T follicular helper cell (primary cell): Measurements from ENCODE around the gene SLC17A9.

ENCODE experiments used
- DNase-seq: peaks from one replicate; pipeline ENCODE4 v3.0.0-alpha.2; 2020; ENCODE audit warnings: low read depth

Gene SLC17A9

GRCh38 chr20:62938105-62938888, 14.2 kb upstream of the SLC17A9 start, which contains the start of gene GID8:
TSS of gene GID8 (plus strand) at chr20:62938147. CDS start at chr20:62941503, 3,356 bp downstream.
- peak; percentile 24 for DNase-seq

- DNase-seq = no peak
These were observed 11.6 kb upstream of the SLC17A9 start for GRCh38 chr20:62940875-62941274.

- no peak for DNase-seq
These were observed 10.7 kb upstream of the SLC17A9 start for GRCh38 chr20:62941792-62942191.

GRCh38 chr20:62942456-62942855, 10.1 kb upstream of the SLC17A9 start:
- DNase-seq = no peak

- no peak for DNase-seq
These were observed 9.1 kb upstream of the SLC17A9 start for GRCh38 chr20:62943396-62943795.

GRCh38 chr20:62944184-62944583, 8.3 kb upstream of the SLC17A9 start:
- DNase-seq = no peak

- DNase-seq = no peak
These were observed 7.8 kb upstream of the SLC17A9 start for GRCh38 chr20:62944746-62945145.

GRCh38 chr20:62945771-62946339, 6.7 kb upstream of the SLC17A9 start:
- DNase-seq = no peak

- DNase-seq = no peak
These were observed 5.6 kb upstream of the SLC17A9 start for GRCh38 chr20:62946918-62947317.

GRCh38 chr20:62947532-62948300, 4.8 kb upstream of the SLC17A9 start:
- no peak for DNase-seq

GRCh38 chr20:62949153-62949821, 3.2 kb upstream of the SLC17A9 start:
- DNase-seq = no peak

GRCh38 chr20:62949962-62950361, 2.5 kb upstream of the SLC17A9 start:
- DNase-seq = no peak

GRCh38 chr20:62950741-62951140, 1.8 kb upstream of the SLC17A9 start:
- DNase-seq = no peak

GRCh38 chr20:62951143-62951895, 1.2 kb upstream of the SLC17A9 start:
- no peak for DNase-seq

GRCh38 chr20:62951896-62952372, 575 bp upstream of the SLC17A9 start:
- DNase-seq = no peak

- DNase-seq = no peak
These were observed 694 bp downstream of the SLC17A9 start for GRCh38 chr20:62952968-62953838.

GRCh38 chr20:62953839-62954703, 1.6 kb downstream of the SLC17A9 start:
- DNase-seq = peak; percentile 56

- DNase-seq = no peak
These were observed 3.2 kb downstream of the SLC17A9 start for GRCh38 chr20:62955519-62956386.
